HK-2 (cell line): Measurements from ENCODE around the gene MARCHF10.
"Not testable (repeated sequence)": the region's sequence is repeated elsewhere in the genome, so short reads cannot be mapped to it uniquely, and the experiment has no call there.

ENCODE experiments used
- DNase-seq: peaks from one replicate; pipeline ENCODE4 v3.0.0-alpha.2; 2018; ENCODE audit not compliant: unreplicated experiment

Gene MARCHF10, protein sequence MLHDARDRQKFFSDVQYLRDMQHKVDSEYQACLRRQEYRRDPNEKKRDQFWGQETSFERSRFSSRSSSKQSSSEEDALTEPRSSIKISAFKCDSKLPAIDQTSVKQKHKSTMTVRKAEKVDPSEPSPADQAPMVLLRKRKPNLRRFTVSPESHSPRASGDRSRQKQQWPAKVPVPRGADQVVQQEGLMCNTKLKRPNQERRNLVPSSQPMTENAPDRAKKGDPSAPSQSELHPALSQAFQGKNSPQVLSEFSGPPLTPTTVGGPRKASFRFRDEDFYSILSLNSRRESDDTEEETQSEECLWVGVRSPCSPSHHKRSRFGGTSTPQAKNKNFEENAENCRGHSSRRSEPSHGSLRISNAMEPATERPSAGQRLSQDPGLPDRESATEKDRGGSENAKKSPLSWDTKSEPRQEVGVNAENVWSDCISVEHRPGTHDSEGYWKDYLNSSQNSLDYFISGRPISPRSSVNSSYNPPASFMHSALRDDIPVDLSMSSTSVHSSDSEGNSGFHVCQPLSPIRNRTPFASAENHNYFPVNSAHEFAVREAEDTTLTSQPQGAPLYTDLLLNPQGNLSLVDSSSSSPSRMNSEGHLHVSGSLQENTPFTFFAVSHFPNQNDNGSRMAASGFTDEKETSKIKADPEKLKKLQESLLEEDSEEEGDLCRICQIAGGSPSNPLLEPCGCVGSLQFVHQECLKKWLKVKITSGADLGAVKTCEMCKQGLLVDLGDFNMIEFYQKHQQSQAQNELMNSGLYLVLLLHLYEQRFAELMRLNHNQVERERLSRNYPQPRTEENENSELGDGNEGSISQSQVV

GRCh38 chr17:62807812-62808575, at the start of gene MARCHF10:
MARCHF10 (minus strand) TSS chr17:62808314; CDS start chr17:62801735, 6,579 bp downstream.
- DNase-seq: no peak

DNA sequence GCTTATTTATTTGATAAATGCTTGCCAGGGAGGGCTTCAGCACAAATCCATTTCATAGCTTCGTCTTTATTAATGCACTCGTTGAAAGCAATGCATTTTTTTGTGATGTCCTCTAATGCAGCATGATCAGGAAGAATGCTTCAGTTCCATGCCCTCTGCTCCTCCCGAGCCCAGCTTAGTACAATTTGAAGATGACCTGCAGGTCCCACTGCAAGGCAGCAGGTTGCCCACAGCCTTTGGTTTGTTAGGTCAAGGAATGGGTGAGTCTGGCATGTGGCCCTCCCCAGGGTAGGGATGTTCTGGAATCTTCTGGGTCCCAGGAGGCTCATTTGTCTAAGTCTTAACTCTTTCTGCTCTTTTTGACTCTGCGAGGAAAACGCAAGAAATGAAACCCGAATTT, 49.4 kb upstream of the MARCHF10 start:
- no peak for DNase-seq

DNA sequence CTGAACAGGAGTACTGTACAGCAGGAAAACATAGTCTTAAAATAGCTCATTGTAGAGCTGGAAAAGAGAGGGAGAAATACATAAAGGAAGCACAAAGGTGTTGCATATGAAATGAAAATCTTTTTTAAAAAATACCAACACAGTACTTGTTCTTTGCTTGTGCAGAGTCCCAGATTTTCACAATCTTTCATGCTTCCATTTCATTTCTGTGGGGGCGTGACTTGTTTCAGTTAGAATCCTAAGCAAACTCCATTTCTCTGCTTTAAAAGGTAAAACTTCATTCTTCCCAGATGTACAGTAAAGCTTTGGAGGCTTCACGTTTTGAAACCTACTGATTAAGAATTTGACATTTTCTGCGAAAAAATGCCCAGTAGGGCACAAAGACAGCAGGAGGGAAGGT, 48.5 kb upstream of the MARCHF10 start:
- no peak for DNase-seq

- DNase-seq: no peak
Observed at GRCh38 chr17:62855156-62855555, 47.0 kb upstream of the MARCHF10 start.

- DNase-seq: no peak
Observed at GRCh38 chr17:62854098-62854680, 46.1 kb upstream of the MARCHF10 start.

DNA sequence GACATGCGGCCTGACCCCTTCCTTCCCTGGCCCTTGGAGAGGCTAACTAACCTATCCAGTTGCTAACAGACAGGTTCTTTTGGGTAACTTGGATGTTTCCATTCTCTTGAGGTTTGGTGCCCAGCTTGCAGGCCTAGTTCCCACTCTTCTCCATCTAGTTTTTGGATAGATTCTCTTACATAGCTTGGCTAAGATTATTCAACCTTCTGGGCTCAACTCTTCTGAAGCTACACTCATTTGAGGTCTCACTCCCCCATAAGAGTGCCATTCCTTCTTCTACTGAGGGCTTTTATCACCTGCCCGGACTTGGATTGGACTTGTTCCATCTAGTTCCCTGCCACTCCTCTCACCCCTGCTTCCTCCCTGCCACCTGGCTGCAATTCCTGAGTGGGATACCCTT, 44.1 kb upstream of the MARCHF10 start:
- no peak for DNase-seq

DNA sequence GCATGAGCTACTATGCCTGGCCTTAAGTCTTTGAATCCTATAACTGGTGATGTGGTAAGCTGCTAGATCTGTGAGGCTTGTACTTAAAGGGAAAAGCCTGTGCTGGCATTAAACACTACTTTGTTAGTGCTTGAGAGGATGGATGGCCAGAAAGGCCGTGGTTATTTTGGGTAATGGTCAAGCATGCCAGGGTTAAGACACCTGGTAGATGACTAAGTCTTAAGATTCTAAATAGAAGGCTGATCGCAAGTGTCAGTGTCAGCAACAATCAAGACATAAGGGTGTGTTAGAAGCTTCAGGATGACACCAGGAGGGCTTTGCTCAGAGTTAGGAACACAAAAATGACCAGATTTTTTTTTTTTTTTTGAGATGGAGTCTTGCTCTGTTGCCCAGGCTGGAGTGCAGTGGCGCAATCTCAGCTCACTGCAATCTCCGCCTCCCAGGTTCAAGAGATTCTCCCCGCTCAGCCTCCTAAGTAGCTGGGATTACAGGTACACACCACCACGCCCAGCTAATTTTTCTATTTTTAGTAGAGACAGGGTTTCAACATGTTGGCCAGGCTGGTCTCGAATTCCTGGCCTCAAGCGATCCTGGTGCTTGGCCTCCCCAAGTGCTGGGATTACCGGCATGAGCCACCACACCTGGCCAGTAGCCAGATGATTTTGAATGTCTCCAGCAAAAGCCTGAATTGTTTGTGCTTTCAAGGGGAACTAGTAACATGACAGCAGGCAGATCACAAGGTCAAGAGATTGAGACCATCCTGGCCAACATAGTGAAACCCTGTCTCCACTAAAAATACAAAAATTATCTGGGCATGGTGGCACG, 41.7 kb upstream of the MARCHF10 start:
- DNase-seq: not testable (repeated sequence)

GRCh38 chr17:62848334-62848733, 40.2 kb upstream of the MARCHF10 start:
- no peak for DNase-seq

- no peak for DNase-seq
Observed at GRCh38 chr17:62847426-62847825, 39.3 kb upstream of the MARCHF10 start.

GRCh38 chr17:62840871-62841270, 32.8 kb upstream of the MARCHF10 start:
- no peak for DNase-seq

DNA sequence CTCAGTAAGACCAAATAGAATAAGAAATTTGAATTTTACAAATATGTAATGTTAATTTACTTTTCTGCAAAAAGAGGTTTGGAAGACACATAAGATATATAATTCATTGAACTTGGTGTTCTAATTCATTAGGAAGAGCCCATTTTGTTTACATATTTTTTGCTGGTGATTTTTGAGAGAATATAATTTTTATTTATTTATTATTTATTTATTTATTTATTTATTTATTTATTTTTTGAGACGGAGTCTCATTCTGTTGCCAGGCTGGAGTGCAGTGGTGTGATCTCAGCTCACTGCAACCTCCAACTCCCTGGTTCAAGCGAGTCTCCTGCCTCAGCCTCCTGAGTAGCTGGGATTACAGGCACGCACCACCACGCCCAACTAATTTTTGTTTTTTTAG, 25.7 kb upstream of the MARCHF10 start:
- DNase-seq: not testable (repeated sequence)

- DNase-seq: no peak
Observed at GRCh38 chr17:62832405-62832804, 24.3 kb upstream of the MARCHF10 start.

GRCh38 chr17:62831066-62831465, 23.0 kb upstream of the MARCHF10 start:
- DNase-seq: not testable (repeated sequence)

DNA sequence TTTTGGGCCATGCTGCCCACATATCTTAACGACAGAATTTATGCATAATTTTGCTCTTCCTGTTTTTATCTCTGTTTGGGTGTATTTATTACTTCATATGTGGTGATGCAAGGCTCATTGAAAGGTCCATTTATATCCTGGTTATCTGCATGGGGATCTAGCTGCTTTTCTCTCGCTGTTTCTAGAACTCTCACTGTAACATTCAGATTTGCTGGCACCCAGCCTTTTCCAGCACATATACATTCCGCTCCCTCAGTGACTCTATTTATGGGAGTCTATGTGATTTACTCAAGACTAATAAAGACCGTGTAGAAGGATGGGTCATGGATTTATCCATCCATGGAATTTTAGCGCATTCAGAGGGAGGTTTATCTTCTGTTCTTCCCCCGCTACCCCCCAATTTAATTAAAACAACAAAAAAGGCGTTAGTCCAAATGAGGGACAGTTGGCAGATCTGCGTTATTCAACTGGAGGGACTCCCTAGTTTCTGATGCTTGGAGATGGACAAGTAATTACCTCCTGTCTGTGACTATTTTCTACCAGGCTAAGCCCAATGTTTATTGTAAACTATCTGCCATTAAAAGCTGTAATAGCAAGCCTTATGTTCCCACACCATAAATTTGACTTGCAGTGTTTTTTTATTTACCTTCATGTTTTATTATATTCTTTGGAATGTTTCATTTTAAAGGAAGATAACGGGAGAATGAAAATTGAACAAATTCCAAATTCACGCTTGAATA, 19.8 kb upstream of the MARCHF10 start:
- DNase-seq: no peak

DNA sequence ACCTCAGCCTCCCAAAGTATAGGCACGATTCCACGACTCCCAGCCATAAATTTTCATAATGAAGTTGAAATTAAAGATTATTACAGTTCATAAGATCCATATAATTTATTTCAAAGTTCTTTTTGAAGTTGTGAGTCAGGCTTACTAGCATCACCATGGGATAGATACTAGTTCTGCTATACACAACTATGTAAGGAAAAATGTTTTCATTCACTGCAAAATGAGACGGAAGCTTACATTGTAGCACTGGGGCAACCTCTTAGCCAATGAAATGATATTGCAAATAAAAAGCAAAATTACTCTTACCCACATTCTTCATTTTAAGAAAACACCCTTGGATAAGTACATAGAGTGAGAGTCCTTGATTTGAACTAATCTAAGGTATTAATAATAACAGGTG, 18.8 kb upstream of the MARCHF10 start:
- no peak for DNase-seq

- DNase-seq: peak; percentile 31
Observed at GRCh38 chr17:62825182-62825581, 17.1 kb upstream of the MARCHF10 start.

DNA sequence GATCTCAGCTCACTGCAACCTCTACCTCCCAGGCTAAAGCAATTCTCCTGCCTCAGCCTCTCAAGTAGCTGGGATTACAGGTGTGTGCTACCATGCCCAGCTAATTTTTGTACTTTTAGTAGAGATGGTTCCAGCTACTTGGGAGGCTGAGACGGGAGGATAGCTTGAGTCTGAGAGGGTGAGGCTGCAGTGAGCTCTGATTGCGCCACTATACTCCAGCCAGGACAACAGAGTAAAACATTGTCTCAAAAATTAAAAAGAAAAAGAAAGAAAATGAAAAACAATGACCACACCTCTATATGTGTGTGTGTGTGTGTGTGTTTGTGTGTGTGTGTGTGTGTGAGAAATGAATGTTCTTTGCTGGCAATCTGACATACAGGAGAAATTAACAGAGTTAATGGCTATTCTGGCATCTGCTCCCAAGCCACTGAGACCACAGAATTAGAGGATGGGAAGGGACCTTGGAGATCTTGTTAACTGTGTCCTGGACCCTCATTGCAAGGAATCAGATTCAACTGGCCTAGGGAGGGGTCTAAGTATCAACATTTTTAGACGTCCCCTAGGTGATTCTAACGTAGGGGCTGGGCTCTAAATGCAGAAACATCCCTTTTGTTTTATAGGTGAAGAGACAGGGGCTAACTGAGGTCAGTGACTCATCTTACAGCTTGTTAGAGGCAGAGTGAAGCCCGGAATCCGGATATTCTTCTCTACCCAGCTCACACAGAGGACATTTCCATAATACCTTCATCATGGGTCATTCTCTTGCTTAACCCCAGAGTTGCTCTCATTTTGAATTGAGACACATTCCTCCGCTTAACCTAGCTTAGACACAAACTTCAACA, 16.4 kb upstream of the MARCHF10 start:
- peak; percentile 57 for DNase-seq

DNA sequence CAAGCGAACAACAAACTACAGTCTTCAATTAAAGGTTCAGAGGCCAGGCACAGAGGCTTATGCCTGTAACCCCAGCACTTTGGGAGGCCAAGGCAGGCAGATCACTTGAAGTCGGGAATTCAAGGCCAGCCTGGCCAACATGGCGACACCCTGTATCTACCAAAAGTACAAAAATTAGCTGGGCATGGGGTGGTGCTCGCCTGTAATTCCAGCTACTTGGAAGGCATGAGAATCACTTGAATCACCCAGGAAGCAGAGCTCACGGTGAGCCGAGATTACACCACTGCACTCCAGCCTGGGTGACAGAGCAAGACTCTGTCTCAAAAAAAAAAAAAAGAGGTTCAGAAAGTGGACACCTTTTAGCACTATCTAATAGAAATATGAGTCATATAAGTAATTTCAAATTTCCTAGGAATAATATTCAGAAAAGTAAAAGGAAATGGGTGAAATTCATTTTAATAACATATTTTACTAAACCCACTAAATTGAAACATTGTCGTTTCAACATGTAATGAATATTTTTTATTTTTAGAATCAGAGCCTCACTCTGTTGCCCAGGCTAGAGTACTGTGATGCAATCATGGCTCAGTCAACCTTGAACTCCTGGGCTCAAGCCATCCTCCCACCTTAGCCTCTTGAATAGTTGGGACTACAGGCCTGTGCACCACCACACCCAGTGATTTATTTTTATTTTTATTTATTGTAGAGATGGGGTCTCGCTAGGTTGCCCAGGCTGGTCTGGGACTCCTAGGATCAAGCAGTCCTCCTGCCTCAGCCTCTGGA, 15.2 kb upstream of the MARCHF10 start:
- peak; percentile 44 for DNase-seq
